ENCODE results near the gene KIF16B. TPM values are rescaled to one million over a fixed set of nuclear protein-coding genes. Genes with fewer than 3 reads are reported as not detected.

The KIF16B gene
- total and polyA plus RNA-seq, 4 donors: 5.9 to 20.3 (median 9.6) TPM

DNA sequence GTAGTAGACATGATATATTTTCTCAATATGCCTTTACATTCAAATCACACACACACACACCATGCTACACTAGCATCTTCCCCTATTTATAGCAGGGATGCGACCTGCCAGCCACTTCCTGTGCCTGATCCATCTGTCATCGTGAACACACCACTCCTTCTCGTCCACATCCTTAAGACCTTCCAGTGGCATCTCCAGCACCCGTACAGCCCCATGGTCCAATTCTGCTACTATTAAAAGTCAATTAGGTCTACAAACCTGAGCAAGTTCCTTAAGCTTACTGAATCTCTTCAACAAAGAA lies 54.5 kb downstream of the KIF16B start:
- Histone ChIP-seq H3K9me3 (ENCODE audit: control insufficient read depth in 4 of 4, insufficient read depth in 3 of 4, low read length in 3 of 4) (no peaks in the 10 kb centered on the region), H3K9ac (ENCODE audit: insufficient read depth in 1 of 2, low read length in 2 of 2) (no peak overlapping the region), H3K36me3 (ENCODE audit: control insufficient read depth in 4 of 4, insufficient read depth in 4 of 4, low read length in 4 of 4) (peaks cover 0 to 1% (median 0%) of the 10 kb centered on the region in 4 donors), H3K4me3 (no peak overlapping the region), H3K27ac (ENCODE audit: low read depth in 1 of 2, low read length in 1 of 2) (no peak overlapping the region), H3K4me1 (ENCODE audit: control insufficient read depth in 5 of 5, insufficient read depth in 5 of 5, low read length in 5 of 5) (peaks cover 0 to 3% (median 0%) of the 10 kb centered on the region in 5 donors), H3K27me3 (ENCODE audit: control insufficient read depth in 3 of 3, insufficient read depth in 3 of 3, low read length in 2 of 3) (no peaks in the 10 kb centered on the region)
- WGBS, 2 donors: 53 to 64% methylated on average over 4 of the region's 4 CpGs
- no peak for ATAC-seq (ENCODE audit: insufficient read depth, low FRiP score)
- no peak for DNase-seq
- TF ChIP-seq, protein P1, sequence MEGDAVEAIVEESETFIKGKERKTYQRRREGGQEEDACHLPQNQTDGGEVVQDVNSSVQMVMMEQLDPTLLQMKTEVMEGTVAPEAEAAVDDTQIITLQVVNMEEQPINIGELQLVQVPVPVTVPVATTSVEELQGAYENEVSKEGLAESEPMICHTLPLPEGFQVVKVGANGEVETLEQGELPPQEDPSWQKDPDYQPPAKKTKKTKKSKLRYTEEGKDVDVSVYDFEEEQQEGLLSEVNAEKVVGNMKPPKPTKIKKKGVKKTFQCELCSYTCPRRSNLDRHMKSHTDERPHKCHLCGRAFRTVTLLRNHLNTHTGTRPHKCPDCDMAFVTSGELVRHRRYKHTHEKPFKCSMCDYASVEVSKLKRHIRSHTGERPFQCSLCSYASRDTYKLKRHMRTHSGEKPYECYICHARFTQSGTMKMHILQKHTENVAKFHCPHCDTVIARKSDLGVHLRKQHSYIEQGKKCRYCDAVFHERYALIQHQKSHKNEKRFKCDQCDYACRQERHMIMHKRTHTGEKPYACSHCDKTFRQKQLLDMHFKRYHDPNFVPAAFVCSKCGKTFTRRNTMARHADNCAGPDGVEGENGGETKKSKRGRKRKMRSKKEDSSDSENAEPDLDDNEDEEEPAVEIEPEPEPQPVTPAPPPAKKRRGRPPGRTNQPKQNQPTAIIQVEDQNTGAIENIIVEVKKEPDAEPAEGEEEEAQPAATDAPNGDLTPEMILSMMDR (IDR thresholded peaks at IDR 0.05; ENCODE audit: control extremely low read depth, extremely low read depth): no peak

DNA sequence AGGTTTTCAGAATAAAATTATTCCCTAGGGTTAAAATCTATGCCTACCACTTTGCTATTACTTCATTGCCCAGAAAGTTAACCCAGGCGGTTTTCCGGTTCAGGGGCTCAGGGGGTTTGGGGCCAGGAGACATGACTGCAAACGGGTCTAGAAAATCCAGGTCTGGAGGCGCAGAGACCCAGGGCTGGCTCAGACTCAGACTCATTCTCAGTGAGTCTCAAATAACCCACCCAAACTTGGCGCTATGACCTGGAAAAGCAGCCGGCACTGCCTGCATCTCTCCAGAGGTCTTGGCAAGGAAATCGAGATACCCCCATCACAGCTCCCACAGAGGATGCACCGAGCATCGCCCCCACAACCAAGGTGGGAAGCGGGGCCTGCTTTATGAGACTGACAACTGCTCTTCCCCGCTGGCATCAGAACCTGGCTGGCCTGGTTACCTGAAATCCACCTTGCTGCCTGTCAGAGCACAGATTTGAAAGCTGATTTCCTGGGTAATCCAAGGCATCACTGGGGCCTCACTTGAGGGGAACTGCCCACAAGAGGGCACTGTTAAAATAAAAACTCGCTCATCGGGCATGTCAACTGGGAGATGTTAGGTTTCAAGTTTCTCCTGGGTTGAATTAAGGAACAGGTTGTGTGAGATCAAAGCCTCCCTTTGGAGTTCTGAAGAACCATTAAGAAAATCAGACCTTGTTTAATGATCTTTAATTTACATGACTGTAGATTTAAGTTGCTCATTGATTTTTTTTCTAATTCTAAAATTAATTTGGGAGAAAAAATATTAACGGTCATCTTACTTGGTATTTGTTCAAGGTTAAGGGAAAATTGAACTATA lies 55.1 kb downstream of the KIF16B start:
- H3K4me3 ChIP-seq: no peak overlapping the region
- peaks cover 0 to 4% (median under 1%) of the 10 kb centered on the region in 4 donors for H3K36me3 ChIP-seq (ENCODE audit: control insufficient read depth in 4 of 4, insufficient read depth in 4 of 4, low read length in 4 of 4)
- TF ChIP-seq, protein P1 (IDR thresholded peaks at IDR 0.05; ENCODE audit: control extremely low read depth, extremely low read depth): peak; percentile 31
- no peaks in the 10 kb centered on the region for H3K9me3 ChIP-seq (ENCODE audit: control insufficient read depth in 4 of 4, insufficient read depth in 3 of 4, low read length in 3 of 4)
- DNase-seq (peak; percentile 34 to 66 (median 64)), ATAC-seq (ENCODE audit: insufficient read depth, low FRiP score) (no peak)
- no peak overlapping the region for H3K9ac ChIP-seq (ENCODE audit: insufficient read depth in 1 of 2, low read length in 2 of 2)
- H3K27me3 ChIP-seq (ENCODE audit: control insufficient read depth in 3 of 3, insufficient read depth in 3 of 3, low read length in 2 of 3): no peaks in the 10 kb centered on the region
- H3K4me1 ChIP-seq (ENCODE audit: control insufficient read depth in 5 of 5, insufficient read depth in 5 of 5, low read length in 5 of 5): peaks cover 0 to 3% (median 0%) of the 10 kb centered on the region in 5 donors
- 86 to 93% methylated on average over 14 of the region's 14 CpGs for WGBS, 2 donors
- H3K27ac ChIP-seq (ENCODE audit: low read depth in 1 of 2, low read length in 1 of 2): no peak overlapping the region

DNA sequence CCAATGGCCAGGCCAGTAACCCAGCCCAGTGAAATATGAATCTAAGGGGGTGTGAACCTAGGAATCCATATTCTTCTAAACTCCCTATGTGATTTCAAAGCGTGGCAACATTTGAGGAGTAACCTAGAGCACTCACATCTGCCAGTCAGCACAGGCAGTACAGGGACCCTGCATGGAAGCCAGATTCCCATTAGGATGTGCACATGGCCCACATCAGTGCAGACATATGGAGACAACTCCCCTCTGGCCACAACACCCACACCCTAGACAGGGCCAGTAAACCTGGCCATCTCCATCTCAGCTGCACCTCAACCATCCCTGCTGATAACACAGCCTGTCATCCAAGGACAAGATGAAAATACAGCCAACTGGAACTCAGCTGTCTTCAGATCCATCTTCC lies 56.5 kb downstream of the KIF16B start:
- Histone ChIP-seq H3K4me1 (ENCODE audit: control insufficient read depth in 5 of 5, insufficient read depth in 5 of 5, low read length in 5 of 5) (peaks cover 0 to 3% (median 0%) of the 10 kb centered on the region in 5 donors), H3K27ac (ENCODE audit: low read depth in 1 of 2, low read length in 1 of 2) (no peak overlapping the region), H3K9ac (ENCODE audit: insufficient read depth in 1 of 2, low read length in 2 of 2) (no peak overlapping the region), H3K27me3 (ENCODE audit: control insufficient read depth in 3 of 3, insufficient read depth in 3 of 3, low read length in 2 of 3) (no peaks in the 10 kb centered on the region), H3K36me3 (ENCODE audit: control insufficient read depth in 4 of 4, insufficient read depth in 4 of 4, low read length in 4 of 4) (peaks cover 0 to 10% (median 2%) of the 10 kb centered on the region in 4 donors), H3K9me3 (ENCODE audit: control insufficient read depth in 4 of 4, insufficient read depth in 3 of 4, low read length in 3 of 4) (no peaks in the 10 kb centered on the region), H3K4me3 (no peak overlapping the region)
- DNase-seq (no peak), ATAC-seq (ENCODE audit: insufficient read depth, low FRiP score) (no peak)
- 95% methylated on average over 1 of the region's 1 CpG for WGBS, 2 donors
- TF ChIP-seq, protein P1 (IDR thresholded peaks at IDR 0.05; ENCODE audit: control extremely low read depth, extremely low read depth): no peak
